Measurements from ENCODE around the gene PPP1R11.

PPP1R11 gene

DNA sequence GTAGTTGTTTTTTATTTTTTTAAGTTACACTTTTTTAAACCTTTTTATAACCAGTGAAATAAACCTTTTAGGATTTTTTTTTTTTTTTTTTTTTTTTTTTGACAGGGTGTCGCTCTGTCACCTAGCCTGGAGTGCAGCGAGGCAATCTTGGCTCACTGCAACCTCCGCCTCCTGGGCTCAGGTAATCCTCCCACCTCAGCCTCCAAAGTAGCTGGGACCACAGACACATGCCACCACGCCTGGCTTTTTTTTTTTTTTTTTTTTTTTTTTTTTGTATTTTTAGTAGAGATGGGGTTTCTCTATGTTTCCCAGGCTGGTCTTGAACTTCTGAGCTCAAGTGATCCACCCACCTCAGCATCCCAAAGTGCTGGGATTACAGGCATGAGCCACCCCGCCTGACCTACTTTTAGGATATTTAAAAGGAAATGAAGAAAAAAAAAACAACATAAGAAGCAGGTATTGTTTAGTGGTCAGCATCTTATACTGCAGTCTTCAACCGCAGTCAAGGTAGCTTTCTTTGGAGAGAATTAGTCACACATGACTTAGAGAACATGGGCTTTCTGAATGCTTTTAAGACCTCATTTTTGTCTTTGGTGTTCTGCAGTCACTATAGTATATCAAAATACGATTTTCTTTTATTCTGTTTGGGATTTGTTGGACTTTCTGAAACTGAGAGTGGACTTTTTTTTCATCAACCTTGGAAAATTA lies 4.4 kb upstream of the PPP1R11 start:
- DNase-seq = no peak

DNA sequence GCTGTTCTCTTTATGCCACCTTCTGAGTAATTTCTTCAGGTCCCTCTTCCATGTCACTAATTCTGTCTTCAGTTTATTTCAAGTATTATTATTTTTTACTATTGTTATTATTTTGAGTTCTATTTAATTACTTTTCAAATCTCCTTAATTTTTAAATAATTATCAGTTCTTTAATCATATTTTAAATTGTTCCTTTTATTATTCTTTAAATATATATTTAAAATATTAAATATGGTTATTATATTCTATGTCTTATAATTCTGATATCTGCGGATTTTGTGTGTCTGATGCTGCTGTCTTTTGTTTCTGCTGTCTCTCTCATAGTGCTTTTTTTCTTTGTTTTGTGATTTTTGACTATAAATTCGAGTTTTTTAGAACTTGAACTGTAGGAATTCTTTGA lies 3.7 kb upstream of the PPP1R11 start:
- no peak for DNase-seq

DNA sequence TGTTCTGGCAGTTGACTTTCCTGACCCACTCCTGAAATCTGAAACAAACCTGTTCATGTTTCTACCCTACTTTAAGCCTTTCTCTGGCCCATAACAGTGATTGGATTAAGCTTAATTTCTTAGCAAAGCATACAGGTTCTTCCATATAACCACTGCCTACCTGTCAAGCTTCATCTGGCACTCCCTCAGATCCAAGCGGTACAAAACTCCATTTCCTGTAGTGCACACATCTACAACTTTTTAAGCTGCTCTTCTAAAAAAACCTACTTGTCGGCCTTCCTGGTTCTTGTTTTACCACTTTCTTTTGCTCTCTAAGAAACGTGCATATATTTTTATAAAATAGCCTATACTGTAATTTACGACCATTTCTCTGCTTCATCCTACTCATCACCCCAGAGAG lies 916 bp upstream of the PPP1R11 start:
- no peak for DNase-seq

DNA sequence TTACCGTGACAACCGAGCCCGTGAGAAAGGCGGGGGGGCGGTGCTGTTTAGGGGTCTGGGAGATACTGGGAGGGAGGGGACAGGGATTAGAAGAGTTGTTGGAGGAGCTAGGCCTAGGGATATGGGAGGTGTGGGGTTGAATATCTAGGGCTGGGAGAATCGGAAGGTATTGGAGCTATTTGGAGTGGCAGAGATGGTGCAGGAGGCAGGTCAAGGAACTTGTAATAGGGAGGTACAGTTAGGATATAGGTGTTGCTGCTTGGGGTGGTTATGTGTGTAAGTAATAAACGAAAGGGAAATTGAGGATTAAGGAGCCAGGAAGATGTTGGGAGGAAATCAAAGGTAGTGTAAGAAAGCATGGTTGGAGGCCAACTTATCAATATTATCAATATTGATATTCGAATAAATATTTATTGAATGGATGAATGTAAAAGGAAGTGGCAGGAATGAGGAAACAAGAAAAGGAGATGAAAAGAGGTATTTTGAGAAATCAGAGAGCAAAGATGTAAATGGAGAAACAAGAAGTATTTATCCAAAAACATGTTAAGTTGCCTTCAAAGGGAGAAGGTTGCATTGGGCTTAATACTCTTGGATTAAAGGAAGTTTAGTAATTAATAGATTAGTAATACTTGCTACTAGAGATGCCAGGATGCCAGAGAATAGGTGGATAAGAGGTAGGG lies 602 bp downstream of the PPP1R11 start:
- DNase-seq = no peak

DNA sequence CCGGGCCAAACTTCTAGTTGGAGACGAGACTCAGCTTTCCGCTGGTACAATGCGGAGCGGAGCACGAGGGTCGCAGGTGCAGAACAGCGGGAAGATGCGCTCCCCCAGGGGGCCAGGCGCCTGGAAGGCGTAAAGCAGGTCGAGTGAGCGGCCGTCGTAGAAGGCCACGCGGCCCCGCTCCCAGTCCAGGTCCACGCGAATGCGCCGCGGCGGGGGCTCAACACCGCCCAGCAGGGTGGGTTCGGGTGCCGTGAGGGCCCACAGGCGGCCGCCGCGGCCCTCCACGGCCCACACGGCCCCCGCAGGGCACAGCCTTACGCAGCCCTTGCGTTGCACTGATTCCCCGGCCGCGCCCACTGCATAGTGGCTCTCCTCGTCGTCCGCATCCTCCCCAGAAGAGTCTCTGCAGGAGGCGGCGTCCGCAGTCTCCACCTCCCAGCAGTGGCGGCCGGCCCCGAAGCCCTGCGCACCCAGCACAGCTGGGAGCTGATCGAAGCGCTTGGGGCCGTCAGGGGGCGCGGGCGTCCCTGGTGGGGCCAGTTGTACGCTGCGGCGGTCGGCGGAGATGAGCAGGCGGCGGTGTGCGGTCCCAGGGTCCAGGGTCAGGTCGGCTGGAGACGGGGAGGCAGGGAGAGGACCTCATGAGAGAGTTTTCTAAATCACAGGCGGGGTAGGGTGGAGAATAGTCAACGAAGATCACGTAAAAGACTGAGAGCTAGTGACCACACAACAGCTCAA lies 4.3 kb downstream of the PPP1R11 start:
- DNase-seq = no peak

DNA sequence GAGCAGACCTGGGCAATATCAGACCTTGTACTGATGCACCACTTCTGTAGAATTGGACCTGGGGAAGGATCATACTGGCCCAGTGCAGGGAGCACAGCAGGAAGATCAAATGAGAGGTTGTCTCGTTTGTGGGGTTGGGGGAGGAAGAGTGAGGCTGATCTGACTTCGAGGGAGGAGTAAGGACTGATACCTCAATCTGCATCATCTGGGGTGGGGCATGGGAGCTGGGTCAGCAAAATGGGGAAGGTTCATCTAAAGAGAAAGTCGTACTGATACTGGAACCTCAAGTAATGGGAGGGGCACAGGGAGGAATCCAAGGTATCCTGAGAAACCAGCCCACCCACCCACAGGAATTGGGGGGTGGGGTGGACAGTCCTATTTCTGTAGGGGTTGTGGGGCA lies 4.9 kb downstream of the PPP1R11 start:
- DNase-seq = no peak

DNA sequence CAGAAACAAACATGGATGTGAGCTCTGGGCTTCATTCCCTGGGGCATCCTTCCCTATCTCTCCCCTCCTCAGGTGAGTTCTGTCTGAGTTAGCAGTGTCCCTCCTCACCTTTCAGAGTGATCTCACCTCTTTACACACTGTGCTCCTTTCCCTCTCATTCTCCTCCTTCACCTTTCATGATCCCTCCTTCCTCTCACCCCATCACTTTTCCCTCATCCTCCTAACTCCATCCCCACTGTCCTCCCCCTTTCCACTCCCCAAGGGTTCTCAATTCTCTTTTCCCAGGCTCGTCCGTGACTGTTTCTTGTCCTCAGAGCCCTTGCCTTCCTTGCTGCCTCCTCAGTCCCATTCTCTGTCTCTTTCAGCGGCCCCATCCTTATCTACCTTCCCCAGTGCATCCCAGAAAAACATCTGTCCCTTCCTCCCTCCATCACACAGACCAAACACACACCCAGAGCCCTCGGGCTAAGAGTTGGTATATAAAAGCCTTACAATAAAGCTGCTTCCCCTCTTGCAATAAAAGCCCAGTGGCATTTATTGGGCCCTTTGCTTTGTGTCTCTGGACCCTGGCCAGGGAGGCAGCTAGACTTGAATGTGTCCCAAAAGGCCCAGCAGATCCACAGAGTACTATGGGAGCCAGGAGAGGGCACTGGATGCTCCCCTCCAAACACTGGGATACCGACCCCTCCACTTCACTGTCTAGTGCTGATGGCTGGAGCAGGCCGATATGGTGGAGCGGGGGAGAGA lies 6.7 kb downstream of the PPP1R11 start:
- no peak for DNase-seq

DNA sequence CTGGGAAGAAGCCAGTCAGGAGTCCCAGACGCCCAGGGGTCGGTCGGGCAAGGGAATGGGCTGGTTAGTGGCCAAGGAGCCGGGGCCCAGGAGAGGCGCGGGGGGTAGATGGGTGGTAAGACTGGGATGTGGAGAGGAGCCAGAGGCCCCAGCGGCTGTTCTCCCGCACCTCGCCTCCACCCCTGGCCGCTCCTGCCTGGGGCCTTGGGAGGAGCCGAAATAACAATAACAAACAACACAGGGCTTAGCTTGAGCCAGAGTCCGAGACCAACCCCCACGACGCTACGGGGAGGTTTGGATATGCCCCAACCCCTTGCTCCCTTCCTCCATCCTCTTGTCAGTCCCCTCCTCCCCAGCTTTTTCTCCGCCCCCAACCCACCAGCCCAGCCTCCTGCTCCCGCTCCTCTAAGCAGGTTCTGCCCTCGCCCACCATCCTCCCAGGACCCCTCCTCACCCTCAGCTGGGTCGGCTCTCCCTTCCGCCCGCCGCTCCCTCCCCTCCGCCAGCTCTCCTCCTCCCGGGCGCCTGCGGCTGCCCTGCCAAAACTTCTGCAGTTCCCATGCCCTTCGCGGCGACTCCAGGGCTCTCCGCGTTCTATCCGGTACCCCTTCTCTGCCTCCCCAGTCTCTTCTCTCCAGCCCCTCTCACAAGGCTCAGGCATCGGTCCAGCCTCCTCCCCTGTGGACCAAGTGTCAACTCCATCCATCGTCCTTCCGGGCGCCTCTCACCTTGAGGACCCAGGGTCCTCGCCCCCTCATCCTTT lies 7.5 kb downstream of the PPP1R11 start:
- no peak for DNase-seq

DNA sequence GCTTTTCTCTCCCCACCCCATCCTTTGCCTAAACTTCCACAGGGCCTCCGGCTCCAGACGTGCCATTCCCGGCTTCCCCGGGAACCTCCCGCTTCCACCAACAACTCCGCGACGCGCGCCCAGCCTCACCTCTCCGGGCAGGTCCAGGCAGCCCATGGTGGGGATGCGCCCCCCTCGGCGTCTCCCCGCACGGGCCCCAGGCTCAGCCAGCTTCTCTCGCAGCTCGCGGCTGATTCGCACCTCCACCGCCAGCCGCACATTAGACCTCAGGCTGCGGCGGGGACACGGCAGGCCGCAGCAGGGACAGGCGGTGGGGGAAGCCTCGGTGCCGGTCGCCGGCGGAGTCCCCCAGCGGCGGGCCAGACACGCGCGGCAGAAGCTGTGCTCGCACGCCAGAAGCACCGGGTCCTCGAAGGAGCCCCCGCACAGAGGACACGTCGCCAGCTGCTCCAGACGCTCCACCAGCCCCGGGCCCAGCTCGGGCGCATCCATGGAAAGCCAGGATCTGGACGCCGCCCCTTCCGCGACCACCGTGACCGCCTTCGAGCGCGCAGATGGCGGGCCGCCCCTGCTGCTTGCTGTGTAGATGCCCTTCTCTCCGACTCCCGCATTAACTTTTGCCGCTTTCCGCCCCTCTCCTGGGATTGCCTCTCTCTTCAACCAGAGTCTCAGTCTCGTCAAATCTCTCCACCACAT lies 8.2 kb downstream of the PPP1R11 start, which contains the start of gene RNF39:
Gene RNF39 (minus strand): TSS at position 676 of the 696 bp plus-strand sequence. CDS start 184 bp downstream, at position 492.
- DNase-seq = no peak

DNA sequence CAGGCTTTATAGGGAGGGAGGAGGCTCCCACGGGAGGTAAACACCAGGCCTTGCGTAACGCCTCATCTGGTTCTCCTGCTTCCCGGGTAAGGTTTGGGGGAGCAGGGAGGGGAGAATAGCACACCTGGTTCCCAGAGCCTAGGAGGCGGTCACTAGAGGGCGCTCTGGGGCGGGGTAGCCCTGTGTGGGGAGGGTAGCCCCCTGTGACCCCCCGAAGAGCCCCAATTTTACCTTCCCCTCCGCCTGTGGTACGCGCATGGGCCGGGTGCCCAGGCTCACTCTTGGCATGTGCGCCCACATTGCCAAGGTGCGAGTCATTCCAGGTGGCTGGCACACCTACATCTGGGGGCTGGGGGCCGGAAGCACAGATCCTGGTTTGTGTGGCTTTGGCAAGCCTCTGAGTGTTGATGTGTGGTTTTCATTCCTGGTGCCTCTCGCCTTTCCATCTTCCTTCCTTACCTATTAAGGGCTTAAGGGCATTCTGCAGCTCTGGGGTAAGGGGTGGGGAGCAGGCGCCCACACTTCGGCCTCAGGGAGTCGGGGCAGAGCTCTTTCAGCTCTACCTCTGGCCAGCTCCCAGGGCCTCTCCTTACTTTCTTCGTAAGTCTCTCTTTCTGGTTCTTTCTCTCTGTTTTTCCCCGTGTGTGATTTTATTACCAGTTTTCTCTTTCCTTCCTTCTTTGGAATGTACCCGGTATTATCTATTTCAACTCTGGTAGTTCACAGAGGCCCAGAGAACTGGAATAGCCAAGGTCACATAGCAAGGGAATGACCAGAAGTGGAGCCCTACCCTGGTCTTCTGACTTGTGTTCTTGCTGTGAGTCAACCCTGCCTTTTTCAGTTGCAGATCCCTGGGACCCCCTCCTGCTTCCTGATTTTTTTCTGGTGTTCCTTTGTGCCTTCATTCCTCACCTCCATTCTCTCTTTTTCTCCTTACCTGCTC lies 9.1 kb downstream of the PPP1R11 start:
- no peak for DNase-seq

DNA sequence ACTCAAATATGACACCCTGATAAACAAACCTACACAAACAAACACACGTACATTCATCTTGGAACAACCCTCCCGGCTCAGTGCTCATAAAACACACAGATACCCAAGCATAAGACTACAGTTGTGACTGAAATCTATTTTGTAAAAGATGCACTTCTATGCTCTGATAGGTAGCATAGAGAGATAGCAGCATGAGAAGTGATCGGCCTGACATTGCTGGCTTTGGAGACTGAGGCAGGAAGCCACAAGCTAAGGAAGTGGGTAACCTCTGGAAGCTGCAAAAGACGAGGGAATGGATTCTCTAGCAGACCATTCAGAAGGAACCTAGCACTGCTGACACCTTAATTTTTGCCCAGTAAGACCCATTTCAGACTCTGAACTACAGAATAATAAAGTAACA lies 10.2 kb downstream of the PPP1R11 start:
- no peak for DNase-seq

DNA sequence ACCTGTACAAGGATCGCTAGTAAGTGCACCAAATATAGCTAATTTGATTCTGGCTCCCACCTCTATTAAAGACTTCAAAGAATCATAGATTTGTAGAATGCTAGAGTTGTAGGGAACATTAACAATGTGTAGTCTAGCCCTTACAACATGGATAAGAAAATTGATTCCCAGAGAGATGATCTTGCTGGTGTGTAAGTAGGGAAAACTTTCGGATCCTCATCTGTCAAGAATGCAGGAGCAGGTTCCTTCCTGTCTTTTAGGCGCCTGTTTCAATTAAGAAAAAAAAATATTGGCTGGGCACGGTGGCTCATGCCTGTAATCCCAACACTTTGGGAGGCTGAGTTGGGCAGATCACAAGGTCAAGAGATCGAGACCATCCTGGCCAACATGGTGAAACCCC lies 20.9 kb downstream of the PPP1R11 start:
- no peak for DNase-seq

DNA sequence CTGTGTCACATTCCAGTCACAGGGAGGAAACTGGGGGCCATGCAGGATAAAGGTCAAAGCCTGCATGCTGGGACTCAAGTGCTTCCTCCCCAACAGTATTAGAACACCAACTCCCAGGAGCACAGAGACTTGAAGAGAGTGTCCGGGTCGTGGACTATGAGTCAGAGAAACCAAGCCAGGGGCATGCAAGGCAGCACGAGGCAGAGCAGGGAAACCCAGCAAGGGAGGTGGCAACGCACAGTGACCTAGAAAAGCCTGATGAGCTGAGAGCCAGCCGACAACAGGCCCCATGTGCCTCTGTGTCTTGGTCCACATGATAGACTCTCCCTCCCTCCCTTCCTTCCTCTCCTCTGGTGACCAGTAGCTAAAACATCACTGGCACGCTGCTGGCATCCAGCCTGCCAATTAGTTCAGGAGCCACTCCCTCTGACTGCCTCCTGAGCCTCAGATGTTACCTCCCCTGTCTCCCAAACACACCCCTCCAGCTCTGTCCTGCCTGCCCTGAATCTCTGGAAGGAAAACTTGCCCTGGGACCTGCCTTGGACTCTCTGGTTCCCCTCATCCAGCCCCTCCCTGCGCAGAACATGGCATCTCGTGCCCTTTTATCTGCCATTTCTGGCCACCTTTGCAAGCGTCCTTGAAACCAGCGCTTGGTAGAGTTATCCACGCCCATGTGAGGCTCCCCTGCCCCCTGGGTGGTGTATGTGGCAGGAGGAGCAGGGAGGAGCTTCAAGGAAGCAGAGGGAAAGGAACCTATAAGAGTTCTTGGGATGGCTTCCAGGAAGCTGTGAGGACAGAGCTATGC lies 24.8 kb downstream of the PPP1R11 start:
- no peak for DNase-seq

DNA sequence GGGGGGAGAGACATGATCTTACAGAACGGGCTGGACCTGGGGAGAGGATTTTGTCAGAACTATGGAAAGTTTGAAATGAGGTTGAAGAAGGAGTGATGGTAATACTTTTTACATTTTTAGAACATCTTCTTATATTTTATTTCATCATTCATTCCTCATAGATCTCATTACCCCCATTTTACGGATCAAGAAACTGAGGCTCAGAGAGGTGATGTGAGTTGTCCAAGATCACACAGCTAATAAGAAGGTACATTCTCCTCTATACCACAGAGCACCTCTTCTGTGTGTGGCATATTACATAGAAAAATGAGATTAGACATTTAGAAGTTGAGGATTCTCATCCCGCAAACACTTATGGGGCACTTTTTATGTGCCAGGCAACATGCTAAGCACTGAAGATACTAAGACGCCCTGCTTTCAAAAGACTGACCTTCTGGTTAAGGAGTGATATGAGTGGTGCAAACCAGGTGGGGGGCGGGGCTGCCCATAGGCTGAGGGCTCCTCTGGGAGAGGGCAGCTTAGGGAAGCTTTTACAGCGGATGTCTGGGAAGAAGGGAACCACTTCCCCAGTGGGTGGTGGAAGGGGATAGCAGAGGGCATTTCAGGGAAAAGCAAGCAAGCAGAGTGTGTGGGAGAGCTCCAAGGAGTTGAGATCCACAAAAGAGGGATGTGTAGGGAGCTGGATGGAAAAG lies 26.0 kb downstream of the PPP1R11 start:
- DNase-seq = no peak

DNA sequence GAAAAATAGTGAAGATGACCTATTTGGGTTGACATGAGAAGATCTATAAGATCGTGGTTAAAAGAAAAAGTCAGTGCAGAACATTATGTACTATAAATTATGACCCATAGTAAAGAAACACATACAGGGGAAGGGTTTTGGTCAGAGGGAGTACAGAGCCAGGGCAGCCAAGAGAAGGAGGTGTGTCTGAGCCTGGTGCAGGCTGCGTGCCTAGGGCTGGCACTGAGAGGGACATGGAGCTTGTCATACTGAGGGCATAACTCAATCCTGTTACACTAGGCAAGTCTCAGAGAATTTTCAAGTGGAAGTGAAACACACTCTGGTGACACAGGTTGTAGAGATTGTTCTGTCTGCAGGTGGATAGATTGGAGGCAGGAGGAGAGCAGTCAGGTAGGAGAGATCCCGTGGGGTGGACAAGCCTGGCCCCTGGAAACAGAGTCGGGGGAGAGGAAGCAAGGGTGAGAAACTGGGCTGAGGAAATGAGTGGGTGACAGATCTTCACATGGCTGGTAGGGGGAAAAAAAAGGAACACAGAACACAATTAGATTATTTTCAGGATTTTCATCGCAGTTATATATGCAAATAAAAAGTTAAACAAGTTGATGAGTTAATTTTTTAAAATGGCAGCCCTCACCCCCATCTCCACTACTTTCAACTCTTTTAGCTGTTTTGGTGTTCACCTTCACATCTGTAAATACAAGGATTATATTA lies 27.1 kb downstream of the PPP1R11 start:
- DNase-seq = no peak

DNA sequence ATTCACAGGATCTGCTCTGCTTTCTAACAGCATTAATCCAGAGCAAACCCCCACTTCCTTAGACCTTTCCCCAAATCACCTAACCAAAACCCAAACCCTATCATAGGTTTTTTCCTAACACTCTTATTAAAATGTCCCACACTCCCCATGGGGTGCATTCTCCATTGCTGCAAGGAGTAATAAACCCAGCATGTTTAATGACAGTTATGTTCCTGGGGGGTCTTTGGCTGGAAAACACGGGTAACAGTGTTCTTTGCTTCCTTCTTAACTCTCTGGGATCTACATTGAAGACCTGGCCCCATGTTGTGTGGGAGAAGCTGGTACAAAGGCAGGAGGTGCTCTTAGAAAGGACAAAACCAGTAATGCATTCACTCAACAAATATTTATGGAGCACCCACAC lies 29.8 kb downstream of the PPP1R11 start:
- DNase-seq = no peak

DNA sequence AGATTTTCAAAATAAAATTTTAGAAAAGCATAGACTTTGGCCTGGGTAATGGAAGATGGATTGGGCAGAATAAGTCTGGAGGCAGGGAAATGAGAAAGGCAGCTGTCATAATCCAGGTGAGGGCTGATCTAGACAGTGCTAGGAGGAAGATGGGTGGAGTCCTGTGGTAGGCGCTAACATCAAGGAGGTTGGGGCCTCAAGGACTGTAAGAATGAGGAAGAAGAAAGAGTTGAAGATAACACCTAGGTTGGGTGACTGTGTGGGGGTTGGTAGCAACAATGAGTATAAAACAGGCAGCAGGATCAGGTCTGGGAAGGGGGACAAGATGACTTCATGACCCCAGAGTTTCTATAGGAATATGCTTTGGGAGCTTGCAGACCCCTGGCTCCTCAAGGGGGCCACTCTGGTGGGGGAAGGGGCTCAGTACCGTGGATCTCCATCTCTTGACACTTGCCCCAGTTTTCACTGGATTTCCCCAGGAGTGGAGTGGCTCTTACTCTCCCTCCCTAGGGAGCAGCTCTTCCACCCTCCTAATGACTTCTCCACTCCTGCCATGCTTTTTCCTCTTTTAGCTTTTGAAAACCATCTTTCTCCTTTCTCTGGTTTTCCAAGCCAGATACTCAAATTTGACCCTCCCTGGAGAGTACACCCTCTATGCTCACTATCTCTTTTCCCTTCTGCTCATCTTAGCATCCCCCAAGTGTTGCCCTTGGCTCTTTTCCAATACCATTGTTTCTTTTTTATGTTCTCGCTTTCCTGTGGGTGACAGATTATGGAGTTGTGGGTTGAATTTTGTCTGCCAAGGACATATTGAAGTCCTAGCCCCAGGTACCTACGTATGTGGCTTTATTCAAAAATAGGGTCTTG lies 31.1 kb downstream of the PPP1R11 start:
- DNase-seq = no peak

All from stimulated activated CD4-positive, alpha-beta T cell treated with anti-CD3 and anti-CD28 coated beads, Interleukin-2, amount 100 ng/mL, for 48 hours (primary cell).